HL-60/S4 treated with phorbol 12-myristate 13-acetate at 8.2 ng/mL for 4 days and 3 days (cell line): Measurements from ENCODE around the gene LHFPL5.

ENCODE experiments used
- in situ Hi-C: fragments of 300-500 bp; cut with MboI; formaldehyde crosslinking; loops from 2 replicates; pipeline ENCODE4 v1.15.0; 2022; ENCODE audit warnings: low sequenced_read_pairs

Gene LHFPL5

GRCh38 chr6:35804996-35805736 lies at the start of gene LHFPL5:
TSS of gene LHFPL5 (plus strand) at chr6:35805352. CDS start at chr6:35805671, 319 bp downstream.
- in situ Hi-C loops, result no loop called here

GRCh38 chr6:35757456-35758123 lies 47.6 kb upstream of the LHFPL5 start:
- in situ Hi-C loops, result no loop called here

- in situ Hi-C loops, result no loop called here
Measured at GRCh38 chr6:35759426-35759825, 45.7 kb upstream of the LHFPL5 start.

- in situ Hi-C loops, result no loop called here
Measured at GRCh38 chr6:35765739-35766138, 39.4 kb upstream of the LHFPL5 start.

- in situ Hi-C loops, result no loop called here
Measured at GRCh38 chr6:35769211-35769610, 35.9 kb upstream of the LHFPL5 start.

GRCh38 chr6:35771343-35771627 lies 33.9 kb upstream of the LHFPL5 start:
- in situ Hi-C loops, result no loop called here

- in situ Hi-C loops, result no loop called here
Measured at GRCh38 chr6:35774116-35774794, 30.9 kb upstream of the LHFPL5 start.

- in situ Hi-C loops, result no loop called here
Measured at GRCh38 chr6:35775031-35775430, 30.1 kb upstream of the LHFPL5 start.

GRCh38 chr6:35776364-35777215 lies 28.6 kb upstream of the LHFPL5 start, which contains the start of gene CLPSL2:
TSS of gene CLPSL2 (plus strand) at chr6:35776598. CDS start at chr6:35776619, 21 bp downstream.
- in situ Hi-C loops, result no loop called here

GRCh38 chr6:35777356-35778102 lies 27.6 kb upstream of the LHFPL5 start:
- in situ Hi-C loops, result no loop called here

- in situ Hi-C loops, result no loop called here
Measured at GRCh38 chr6:35778437-35778836, 26.7 kb upstream of the LHFPL5 start.

- in situ Hi-C loops, result no loop called here
Measured at GRCh38 chr6:35780719-35781118, 24.4 kb upstream of the LHFPL5 start, which contains the start of gene CLPSL1. TSS of gene CLPSL1 (plus strand) at chr6:35781019. CDS start at chr6:35781111, 92 bp downstream.

- in situ Hi-C loops, result no loop called here
Measured at GRCh38 chr6:35781290-35781689, 23.9 kb upstream of the LHFPL5 start.

GRCh38 chr6:35782424-35782823 lies 22.7 kb upstream of the LHFPL5 start:
- in situ Hi-C loops, result no loop called here

- in situ Hi-C loops, result no loop called here
Measured at GRCh38 chr6:35784200-35784599, 21.0 kb upstream of the LHFPL5 start.

GRCh38 chr6:35786272-35786671 lies 18.9 kb upstream of the LHFPL5 start:
- in situ Hi-C loops, result no loop called here

- in situ Hi-C loops, result no loop called here
Measured at GRCh38 chr6:35786810-35787209, 18.3 kb upstream of the LHFPL5 start.

- in situ Hi-C loops, result no loop called here
Measured at GRCh38 chr6:35787266-35788218, 17.6 kb upstream of the LHFPL5 start.

GRCh38 chr6:35788423-35788982 lies 16.6 kb upstream of the LHFPL5 start:
- in situ Hi-C loops, result no loop called here
